Colonic mucosa (tissue), 4 donors: ENCODE results near the gene CCND1. TPM values are rescaled to one million over a fixed set of nuclear protein-coding genes. Genes with fewer than 3 reads are reported as not detected.

Source experiments
- DNase-seq: peaks from one replicate; pipeline ENCODE4 v3.0.0-alpha.2; 2020
- H3K27ac ChIP-seq: fragments of 200-600 bp; one replicate; pipeline ENCODE4 v1.8.0; 2021
- H3K27me3 ChIP-seq: fragments of 200-600 bp; one replicate; pipeline ENCODE4 v1.8.0; 2021
- H3K36me3 ChIP-seq: fragments of 200-600 bp; one replicate; pipeline ENCODE4 v1.8.0; 2021
- H3K4me1 ChIP-seq: fragments of 200-600 bp; one replicate; pipeline ENCODE4 v1.8.0; 2021; ENCODE audit warnings: mild to moderate bottlenecking
- H3K4me3 ChIP-seq: fragments of 200-600 bp; one replicate; pipeline ENCODE4 v1.8.0; 2021
- H3K9ac ChIP-seq, 2 donors: one replicate each; pipeline ENCODE4 v1.7.0; 2013; ENCODE audit warnings: control low read depth in 2 of 2, low read depth in 2 of 2, low read length in 2 of 2
- H3K9me3 ChIP-seq: fragments of 200-600 bp; one replicate; pipeline ENCODE4 v1.8.0; 2021
- CTCF ChIP-seq: fragments of 200-600 bp; IDR thresholded peaks from one replicate; pipeline ENCODE4 v1.8.0; 2022; ENCODE audit warnings: antibody characterized with exemption, mild to moderate bottlenecking
- intact Hi-C: fragments of 100-400 bp; cut with DNase I; formaldehyde crosslinking; loops from one replicate; pipeline ENCODE4 v1.14.1; 2022
- total RNA-seq, 2 donors: library from RNA; stranded (reverse); fragmentation: NEBNext Ultra II Directional in 1 of 2; extraction: Animal tissue kit (Norgen Biotek cat#: 25700) in 1 of 2; gene quantifications; one replicate each; pipeline ENCODE4 v1.2.1, GENCODE V29; 2021
- donor health status: healthy.
- donor health status: DM: no; HTN: no; CAD: no.
- donor health status: DM: no; HTN: no; CAD: no.

CCND1 gene
- total RNA-seq, 2 donors from 2014 or later = 59.7 to 94.6 TPM

DNA sequence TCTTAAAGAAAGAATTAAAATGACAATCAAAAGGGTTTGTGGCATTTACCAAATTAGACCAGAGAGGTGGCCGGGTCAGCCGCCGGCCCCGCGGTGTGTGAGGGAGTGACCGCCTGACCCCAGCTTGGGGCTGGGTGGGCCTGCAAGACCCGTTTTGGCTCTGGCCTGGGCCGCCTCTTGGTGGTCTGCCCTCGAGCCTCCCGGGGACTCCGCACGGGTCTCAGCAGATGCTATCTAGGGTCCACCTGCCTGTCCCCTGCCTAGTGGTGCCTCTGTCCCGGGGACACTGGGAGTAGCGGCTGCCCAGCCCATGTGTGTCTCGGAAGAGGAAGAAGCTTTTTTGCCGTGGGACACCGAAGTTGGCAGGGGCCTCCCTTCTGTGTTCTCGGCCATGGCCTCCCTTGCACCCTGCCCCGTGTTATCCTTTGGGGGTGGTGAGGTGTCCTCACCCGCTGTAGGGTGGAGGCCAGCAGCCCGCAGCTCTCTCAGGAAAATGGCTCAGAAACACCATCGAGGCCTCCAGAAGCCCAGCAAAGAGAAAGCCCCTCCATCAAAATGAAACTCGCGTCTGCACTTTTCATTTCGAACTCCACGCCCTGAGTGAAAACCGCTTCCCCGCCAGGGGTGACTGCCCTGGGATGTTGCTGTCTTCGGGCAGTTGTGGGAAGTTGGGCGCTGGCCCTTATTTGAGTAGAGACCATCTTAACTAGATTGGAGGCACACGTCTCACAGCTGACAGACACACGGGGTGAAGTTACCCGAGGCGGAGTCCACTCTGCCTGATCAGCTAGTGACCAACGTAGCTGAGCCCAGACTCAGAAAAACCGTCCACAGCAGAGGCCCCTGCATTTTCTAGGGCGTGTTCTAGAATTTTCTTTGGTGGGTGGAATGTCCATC, 8.0 kb downstream of the CCND1 start:
- H3K4me1 ChIP-seq = peaks cover 7% of the 10 kb centered on the region
- no peak overlapping the region for H3K27ac ChIP-seq
- no peak for DNase-seq
- no peaks in the 10 kb centered on the region for H3K36me3 ChIP-seq
- H3K9ac ChIP-seq = no peak overlapping the region
- TF ChIP-seq CTCF = no peak
- no peaks in the 10 kb centered on the region for H3K9me3 ChIP-seq
- no peak overlapping the region for H3K4me3 ChIP-seq
- intact Hi-C loops = no loop called here
- H3K27me3 ChIP-seq = no peaks in the 10 kb centered on the region

DNA sequence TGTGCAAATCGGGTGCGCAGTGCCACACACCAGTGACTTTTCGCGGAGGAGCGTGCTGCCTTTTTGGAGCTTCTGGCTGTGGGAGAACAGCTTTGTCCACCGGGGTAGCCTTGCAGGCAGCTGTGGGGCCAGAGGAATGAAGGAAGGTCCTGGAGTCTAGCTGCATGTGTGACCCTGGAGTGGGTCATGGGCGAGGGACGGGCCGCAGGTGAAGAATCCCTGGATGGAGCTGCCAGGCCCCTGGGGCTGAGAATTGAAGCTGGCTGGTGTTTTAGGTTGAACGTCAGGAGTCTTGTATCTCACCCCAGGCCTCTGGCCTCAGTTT, 8.6 kb downstream of the CCND1 start:
- intact Hi-C loops = no loop called here
- no peak overlapping the region for H3K27ac ChIP-seq
- TF ChIP-seq CTCF = no peak
- DNase-seq = no peak
- H3K36me3 ChIP-seq = no peaks in the 10 kb centered on the region
- H3K9me3 ChIP-seq = no peaks in the 10 kb centered on the region
- no peaks in the 10 kb centered on the region for H3K27me3 ChIP-seq
- H3K4me1 ChIP-seq = peaks cover under 1% of the 10 kb centered on the region
- H3K4me3 ChIP-seq = no peak overlapping the region
- no peak overlapping the region for H3K9ac ChIP-seq

DNA sequence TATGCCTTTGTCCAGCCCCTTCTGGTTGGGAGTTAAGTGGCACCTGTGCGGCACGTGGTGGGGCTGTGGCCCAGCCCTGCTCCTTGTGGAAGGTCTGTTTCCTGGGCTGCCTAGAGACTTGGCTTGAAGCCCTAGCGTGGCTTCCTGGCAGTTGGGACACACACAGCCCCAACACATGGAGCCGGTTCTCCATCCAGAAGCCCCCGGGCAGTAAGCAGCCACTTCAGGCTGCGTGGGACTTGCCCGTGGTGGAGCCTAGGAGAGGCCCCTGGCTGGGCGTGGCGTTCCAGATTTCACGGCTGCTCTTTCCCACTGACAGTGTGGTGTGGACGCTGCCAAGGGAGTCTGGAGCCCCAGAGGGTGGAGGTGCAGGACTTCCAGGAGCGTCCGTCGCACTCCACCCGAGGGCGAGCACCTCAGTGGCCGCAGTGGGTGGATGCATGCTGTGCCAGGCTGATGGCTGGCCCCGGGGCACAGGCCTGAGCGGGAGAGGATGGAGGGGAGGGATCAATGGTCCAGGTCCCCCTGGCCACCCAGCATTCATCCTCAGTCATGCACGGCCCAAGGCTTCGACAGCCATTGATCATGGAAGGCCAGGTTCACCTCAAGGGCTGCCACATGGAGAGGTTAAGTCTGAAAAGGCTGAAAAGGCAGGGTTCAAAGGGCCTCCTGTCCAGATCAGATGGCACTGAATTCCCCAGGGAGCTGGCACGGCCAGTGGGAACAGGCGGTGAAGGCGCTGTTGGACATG, 9.3 kb downstream of the CCND1 start:
- H3K27me3 ChIP-seq = no peaks in the 10 kb centered on the region
- DNase-seq = no peak
- no peak overlapping the region for H3K27ac ChIP-seq
- no peak overlapping the region for H3K4me3 ChIP-seq
- no peak for TF ChIP-seq CTCF
- no peak overlapping the region for H3K9ac ChIP-seq
- no peaks in the 10 kb centered on the region for H3K4me1 ChIP-seq
- intact Hi-C loops = no loop called here
- no peaks in the 10 kb centered on the region for H3K9me3 ChIP-seq
- no peaks in the 10 kb centered on the region for H3K36me3 ChIP-seq

DNA sequence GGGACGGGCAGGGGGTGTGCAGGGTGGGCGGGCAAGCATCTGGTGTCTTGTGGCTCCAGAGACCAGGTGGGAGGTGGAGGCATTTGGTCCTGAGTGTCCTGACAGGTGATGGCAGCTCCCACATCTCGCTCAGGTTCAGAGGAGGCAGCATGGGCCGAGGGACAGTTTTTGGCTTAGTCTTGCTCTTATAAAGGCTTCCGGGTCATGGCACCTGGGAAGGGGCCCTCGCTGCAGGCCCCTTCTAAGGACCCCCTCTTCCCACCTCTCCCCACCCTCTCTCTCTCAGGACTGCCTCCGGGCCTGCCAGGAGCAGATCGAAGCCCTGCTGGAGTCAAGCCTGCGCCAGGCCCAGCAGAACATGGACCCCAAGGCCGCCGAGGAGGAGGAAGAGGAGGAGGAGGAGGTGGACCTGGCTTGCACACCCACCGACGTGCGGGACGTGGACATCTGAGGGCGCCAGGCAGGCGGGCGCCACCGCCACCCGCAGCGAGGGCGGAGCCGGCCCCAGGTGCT, 9.9 kb downstream of the CCND1 start:
- Histone ChIP-seq H3K36me3 (no peaks in the 10 kb centered on the region), H3K9ac (no peak overlapping the region), H3K27ac (no peak overlapping the region), H3K9me3 (no peaks in the 10 kb centered on the region), H3K4me3 (no peak overlapping the region), H3K27me3 (no peaks in the 10 kb centered on the region), H3K4me1 (no peaks in the 10 kb centered on the region)
- intact Hi-C loops = no loop called here
- no peak for TF ChIP-seq CTCF
- no peak for DNase-seq

- Histone ChIP-seq H3K36me3 (no peaks in the 10 kb centered on the region), H3K4me3 (no peak overlapping the region), H3K4me1 (no peaks in the 10 kb centered on the region), H3K9ac (no peak overlapping the region), H3K27ac (no peak overlapping the region), H3K27me3 (no peaks in the 10 kb centered on the region), H3K9me3 (no peaks in the 10 kb centered on the region)
- intact Hi-C loops = no loop called here
- no peak for TF ChIP-seq CTCF
- DNase-seq = no peak
Measured at GRCh38 chr11:69651834-69652620, 11.1 kb downstream of the CCND1 start.
